HG03521 (cell line): ENCODE measurements around the gene ARFGAP2.

Source experiments
- ATAC-seq: cut with Tn5 transposase; IDR thresholded peaks from one replicate; pipeline ENCODE4 v1.9.1; 2021; ENCODE audit warnings: mild to moderate bottlenecking, moderate library complexity; ENCODE audit not compliant: unreplicated experiment

ARFGAP2 gene

DNA sequence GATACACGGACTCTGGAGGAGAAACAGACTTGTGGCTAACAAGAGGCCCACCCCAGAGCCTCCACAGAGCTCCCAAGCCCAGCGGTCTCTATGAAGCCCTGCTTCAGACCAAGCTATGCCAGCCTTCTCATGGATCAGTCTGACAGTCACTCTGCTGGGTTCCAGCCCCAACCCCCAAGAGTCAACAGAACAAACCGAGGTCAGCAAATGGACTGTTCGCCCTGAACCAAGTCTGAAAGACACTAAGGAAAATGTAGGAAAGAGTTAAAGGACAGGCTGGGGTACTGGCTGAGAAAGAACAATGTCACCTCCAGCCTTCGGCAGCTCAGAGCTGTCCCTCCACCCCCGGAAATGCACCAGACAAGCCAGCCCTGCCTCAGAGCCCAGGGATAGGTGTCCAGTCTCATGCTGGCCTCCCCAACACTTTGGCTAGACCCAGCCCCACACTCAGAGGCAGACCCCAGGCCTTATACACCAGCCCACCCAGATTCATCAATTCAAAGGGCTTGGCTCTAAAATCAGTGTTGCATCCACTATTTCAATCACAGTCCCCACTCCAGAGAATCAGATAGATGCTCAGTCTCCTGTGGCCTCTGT, 3.8 kb downstream of the ARFGAP2 start:
- no peak for ATAC-seq

DNA sequence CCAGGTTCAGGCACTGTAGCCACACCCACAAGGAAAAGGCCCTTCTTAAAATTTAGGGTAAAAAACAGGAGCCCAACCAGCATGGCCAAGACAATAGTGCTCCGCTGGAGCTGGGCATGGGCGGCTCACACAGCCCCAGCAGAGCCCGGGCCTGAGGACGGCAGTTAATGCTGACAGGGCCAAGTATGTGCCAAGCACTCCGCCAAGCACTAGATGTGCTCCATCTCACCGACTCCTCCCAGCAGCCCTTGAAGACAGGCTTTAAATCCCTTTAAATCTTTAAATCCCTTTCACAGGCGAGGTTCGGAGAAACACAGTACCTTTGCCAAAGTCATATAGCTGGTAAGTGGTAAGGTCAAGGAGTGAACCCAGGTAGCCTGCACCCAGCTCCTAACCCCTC, 4.8 kb downstream of the ARFGAP2 start:
- no peak for ATAC-seq

DNA sequence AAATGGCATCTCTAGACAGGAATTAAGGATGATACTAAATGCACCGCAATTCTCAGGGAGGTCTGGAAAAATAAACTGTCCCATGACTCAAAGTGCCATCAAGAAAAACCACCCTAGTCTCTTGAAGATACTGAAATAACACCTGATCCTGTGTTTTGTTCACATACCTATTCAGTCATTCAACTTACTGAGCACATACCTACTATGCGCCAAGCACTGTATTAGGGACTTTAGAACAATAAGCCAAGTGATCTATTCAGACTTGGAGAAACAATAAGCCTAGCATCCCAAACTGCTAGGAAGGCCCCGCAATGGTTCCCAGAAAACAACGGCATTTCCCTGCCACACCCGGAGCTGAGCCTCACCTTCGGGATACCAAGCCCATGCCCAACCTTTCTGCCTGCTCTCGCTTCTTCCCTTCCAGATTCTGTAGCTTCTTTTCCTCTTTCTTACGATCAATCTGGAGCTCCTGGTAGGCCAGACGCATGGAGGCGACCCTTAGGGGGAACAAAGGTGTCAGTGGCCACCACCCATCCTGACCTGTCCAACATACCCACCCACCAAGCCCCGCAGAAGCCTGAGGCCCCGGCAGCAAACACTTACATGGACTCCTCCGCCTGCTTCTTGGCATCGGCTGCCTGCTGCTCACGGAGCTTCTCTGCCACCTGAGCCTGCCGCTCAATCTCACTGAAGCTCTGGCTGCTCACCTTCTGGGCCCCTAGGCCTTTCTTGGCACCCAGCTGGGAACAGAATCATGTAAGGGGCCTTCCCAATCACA, 5.4 kb downstream of the ARFGAP2 start:
- no peak for ATAC-seq

DNA sequence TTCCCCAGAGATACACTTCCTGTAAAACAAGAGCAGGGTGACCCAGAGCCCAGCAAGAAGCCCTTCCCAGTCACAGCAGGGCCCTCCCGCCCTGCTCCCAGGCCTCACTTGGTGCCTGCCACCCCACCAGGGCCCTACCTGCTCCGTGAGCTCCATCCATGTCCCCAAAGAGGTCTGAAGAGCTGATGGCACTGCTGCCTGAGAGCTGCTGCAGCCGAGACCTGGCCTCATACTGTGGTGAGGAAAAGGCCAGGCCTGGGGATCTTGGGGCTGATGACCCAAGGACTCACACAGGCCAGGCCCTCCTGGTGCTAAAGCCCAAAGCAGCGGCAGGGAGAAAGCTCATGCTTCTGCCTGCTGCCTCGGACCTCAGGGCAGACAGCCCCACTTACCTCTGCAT, 10.3 kb downstream of the ARFGAP2 start:
- ATAC-seq: no peak

DNA sequence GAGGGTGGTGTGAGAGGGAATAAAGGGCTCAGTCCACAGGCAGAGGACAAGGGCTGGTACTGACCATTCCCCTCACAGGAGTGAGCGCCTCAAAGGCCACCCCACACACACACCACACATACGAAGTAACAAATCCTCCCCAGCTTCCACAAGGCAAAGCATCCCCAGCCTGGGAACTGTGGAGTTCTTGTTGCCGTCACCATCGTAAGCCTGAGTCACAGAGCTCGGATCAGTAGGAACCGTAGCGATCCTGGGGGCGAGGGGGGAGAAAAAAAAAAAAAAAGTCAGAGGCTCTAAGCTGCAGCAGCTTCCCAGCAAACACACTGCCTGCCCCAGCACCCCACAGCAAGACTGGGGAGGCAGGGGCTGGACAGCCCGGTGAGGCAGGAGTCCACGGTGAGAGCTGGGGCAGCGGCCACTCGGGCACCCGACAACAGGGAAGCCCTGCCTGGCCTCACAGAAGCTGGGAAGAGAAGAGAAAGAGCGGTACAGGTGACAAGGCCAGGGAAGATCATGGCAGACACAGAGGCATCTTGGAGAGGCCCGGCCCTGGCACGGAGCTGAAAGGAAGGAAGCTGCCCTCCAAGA, 11.3 kb downstream of the ARFGAP2 start:
- no peak for ATAC-seq

DNA sequence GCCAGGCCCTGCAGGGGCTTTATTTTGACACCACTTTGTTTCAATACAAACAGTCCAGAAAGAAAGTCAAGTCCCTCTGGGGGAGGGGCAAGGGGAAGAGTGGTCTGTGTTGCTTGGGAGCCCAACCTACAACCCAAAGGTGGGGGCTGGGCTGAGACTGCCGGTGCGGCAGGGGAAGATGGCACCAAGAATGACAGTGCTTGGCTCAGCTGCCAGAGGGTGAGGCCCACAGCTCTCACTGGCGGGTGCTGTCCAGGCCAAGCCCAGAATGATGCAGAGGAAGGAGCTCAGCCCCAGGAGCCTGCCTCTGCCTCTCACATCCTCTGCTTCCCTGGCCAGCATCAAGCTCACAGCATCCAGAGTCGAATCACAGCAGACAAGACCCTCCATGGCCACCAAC, 12.4 kb downstream of the ARFGAP2 start:
- no peak for ATAC-seq

DNA sequence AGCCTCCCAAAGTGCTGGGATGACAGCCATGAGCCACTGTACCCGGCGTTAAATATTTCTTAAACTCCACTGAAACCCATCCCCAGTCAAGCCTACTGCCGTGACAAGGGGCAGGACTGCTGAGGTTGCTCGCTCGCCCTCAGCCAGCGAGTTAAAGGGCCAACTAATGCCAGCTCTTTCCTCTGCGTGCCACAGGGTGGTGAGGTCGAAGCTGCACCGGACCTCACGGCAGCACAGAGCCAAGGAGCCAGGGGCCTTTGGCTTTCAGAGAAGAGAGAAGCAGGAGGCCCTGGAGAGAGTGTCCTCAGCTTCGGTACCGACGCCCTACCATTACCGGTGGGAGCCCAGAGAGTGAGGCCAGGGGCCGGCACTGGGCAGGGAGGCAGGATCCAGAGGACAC, 12.8 kb downstream of the ARFGAP2 start:
- no peak for ATAC-seq

DNA sequence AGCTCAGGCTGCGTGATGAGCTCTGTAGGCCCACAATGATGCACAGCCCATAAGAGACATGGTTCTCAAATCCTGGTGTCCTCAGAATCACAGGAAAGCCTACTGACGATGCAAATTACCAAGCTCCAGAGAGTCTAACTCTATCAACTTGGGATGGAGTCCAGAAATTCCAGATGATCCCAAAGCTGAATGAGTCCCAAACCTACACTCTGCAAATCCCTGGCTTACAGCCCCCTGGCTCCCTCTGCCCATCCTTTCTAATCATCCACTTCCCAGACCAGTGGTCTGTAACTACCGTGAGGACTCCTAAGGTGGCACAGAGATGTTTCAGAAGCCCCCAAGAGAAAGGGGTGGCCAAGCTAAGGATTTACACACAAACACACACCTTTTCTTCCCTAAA, 13.5 kb downstream of the ARFGAP2 start:
- no peak for ATAC-seq

DNA sequence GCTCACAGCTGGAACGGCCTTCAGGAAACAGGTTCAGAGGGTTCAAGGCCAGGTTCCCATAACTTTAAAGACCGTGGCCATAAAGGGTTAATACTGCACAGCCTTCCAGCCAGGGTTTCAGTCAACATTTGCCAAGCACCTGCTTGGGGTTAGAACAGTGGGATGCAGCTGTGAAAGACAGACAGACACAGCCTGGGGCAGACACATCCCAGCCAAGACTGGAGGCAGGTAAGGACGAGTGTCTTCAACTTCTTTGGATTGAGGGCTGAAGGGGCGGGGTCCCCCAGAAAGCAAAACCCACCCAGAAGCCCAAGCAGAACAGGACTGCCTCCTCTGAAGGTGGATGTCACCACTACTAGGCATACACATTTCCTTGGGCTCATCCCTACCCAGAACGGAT, 14.3 kb downstream of the ARFGAP2 start:
- no peak for ATAC-seq

DNA sequence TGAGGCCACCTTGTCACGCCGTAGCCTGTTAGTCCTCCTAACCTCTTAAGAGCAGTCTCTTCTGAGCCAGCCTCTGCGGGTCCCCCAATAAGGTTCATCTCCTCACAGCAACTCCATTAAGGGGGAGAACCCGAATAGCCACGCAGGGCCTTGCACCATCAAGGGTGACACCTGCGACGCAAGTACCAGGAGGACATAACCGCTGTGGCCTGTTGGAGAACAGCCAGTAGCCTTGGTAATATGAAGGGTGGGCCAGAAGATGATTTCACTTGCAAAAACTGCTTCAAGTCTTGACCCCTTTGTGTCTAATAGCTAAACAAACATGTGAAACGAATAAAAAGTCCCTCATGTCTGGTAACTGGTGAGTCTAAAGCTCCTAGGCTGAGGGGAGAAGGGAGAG, 14.8 kb downstream of the ARFGAP2 start:
- ATAC-seq: no peak

DNA sequence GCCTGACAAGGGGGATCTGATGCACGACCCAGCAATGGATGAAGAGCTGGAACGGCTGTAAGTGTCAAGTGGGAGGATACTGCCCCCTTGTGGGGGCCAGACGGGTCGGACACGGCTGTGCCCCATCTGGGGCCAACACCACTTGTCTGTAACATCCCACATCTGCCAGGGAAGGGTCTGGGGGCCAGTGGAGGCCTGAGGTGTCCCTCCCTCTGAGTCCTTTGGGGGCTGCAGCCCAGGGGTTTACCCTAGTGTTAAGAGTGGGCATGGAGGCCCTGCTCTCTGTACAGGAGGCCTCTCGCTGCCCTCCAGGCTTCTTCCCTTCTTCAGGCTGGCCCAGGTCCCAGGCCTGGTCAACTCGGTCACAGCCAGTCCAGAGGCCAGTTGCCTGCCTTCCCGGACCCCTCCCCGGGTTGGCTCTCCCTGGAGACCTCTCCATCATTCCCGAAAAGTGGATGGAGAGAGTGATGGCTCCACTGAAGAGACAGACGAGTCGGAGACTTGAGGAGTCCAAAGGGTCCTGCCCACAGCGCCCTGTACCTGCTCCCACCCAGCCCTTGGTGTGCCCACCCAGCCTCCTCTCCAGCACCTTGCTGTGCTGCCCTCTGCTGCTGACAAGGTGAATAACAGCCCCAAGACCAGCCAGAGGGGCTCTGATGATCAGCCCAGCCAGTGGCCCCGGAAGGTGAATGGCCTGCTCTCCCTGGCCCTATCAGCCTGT, 15.4 kb downstream of the ARFGAP2 start:
- ATAC-seq: peak; percentile 63

DNA sequence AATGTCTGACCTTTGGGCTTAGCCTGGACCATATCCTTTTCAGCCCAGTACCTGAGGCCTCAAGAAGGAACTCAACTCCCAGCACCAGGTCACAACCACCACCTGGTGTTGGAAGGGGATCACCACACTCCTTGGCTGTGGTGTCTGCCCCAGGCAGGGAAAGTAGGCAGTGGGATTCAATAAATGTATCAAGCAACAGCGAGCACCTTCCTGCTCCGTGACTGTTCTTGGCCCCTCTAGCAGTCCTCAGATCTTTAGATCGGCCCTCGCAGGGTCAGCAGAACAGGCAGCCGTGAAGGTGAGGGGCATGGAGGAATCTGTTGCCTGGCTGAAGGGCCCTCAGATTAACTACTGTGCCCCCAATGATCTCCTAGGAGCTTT, 15.9 kb downstream of the ARFGAP2 start:
- no peak for ATAC-seq

DNA sequence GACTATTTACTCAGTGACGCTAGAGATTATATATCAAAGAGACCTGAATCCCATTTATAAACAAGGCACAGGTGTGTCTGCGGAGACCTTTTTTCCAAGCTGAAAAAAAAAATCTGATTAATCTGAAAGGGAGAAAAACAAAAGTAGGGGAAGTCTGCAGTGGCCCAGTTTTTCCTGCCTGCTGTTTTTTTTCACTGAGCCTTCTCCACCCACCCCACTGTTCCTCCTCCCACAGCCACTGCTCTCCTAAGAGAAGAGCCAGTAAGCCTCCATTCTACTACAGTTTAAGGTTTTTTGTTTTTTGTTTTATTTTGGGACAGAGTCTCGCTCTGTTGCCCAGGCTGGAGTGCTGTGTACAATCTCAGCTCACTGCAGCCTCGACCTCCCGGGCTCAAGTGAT, 18.4 kb downstream of the ARFGAP2 start:
- ATAC-seq: no peak

DNA sequence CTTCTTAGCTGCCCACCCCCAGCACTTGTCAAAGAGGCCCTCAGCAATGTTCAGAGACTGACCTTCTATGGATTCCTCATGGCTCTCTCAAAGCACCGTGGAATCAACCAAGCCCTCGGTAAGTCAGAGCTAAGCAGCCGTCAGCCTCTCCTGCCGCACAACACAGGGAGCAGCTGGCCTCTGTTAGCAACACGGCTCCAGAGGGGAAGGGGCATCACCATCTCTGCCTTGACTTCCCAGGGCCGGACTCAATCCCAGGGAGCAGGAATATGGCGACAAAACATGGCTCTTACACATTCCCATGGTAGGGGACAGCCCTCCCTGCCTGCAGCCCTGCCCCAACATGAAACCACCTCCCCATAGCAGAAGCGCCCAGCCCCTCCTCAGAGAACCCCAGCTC, 18.9 kb downstream of the ARFGAP2 start:
- ATAC-seq: no peak

DNA sequence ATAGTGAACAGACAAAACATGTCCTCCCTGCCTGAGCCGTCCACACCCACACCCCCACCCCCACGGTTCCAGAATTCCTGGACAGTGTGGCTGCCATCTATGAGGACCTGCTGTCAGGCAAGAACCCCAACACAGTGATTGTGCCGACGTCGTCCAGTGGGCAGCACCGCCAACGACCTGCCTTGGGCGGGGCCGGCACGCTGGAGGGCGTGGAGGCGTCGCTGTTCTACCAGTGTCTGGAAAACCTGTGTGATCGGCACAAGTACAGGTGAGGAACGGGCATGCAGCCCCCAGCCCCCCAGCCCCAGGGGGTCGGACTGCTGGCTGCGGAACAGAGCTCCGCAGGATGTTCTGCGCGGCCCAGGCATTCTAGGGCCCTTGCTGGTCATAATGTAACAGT, 19.7 kb downstream of the ARFGAP2 start:
- ATAC-seq: no peak

DNA sequence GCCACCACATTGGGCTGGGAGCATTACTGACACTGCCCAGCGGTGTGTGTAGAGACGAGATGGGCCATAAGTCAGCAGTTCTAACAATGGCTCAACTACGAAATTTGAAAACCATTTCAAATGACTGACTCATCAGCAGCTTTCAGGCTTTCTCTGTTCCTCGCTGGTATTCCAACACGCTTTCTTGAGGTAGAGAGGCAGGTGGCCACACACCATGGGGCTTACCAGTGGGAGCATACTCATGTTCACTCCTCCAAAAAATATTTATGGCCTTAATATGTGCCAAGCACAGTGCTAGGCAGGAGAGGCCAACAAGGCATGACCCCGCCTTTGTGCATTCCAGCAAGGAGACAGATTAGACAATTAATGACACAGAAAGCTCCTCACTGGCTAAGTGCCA, 20.3 kb downstream of the ARFGAP2 start:
- no peak for ATAC-seq

DNA sequence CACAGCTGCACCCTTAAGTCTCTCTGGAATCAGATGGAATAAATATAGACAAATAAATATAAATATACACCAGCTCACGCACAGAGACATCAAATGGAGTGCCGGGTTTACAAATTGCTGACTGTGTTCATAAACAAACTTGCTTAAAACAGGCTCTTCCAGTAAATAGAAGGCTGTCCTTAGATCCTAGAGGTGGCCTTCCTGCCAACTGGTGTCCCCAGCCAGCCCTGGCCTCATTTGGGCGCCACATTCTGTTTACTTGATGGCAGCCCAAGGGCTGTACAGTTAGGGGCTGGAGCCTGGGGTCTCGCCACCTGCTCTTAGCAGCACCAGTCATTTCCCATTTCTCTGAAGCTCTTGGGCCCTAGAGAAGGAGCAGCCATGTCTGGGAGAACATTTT, 20.8 kb downstream of the ARFGAP2 start:
- ATAC-seq: no peak

DNA sequence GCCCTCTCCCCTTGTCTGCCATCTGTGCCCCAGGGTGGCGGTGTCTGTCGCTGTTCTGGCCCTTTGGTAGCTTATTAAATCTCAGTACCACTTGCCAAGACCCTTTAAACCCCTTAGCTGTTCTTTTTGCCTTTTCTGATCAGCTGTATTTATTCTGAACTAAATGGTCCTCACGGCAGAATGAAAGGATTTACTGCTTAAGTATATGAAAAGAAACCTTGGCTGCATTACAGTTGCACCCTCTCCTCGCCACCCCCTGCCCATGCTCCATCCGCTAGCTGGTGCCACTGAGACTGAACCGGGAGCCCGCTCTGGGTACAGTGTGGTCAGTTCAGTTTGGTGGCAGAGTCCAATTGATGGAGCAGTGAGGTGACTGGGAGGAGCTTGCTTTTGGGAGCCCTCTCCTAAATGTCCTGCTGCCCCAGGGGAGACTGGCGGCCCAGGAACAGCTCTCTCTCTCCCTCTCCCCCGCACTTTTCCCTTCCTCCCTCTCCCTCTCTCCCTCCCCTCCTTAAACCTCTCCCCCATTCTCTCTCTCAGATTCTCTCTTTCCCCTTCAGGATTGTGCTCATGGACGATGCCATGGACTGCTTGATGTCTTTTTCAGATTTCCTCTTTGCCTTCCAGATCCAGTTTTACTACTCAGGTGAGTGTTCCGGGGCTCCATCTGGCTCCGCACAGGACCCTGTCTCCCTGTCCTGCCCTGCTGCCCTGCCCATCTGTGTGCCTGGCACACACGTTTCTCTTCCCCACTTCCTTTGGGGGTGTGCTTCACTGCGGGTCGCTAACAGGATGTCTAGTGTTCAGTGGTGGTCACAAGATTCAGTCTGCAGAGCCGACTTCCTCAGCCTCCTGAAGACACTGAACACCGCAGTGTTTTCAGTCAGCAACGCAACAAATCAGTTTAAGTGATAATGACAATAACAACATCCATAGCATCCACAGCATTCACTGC, 21.8 kb downstream of the ARFGAP2 start:
- ATAC-seq: no peak

DNA sequence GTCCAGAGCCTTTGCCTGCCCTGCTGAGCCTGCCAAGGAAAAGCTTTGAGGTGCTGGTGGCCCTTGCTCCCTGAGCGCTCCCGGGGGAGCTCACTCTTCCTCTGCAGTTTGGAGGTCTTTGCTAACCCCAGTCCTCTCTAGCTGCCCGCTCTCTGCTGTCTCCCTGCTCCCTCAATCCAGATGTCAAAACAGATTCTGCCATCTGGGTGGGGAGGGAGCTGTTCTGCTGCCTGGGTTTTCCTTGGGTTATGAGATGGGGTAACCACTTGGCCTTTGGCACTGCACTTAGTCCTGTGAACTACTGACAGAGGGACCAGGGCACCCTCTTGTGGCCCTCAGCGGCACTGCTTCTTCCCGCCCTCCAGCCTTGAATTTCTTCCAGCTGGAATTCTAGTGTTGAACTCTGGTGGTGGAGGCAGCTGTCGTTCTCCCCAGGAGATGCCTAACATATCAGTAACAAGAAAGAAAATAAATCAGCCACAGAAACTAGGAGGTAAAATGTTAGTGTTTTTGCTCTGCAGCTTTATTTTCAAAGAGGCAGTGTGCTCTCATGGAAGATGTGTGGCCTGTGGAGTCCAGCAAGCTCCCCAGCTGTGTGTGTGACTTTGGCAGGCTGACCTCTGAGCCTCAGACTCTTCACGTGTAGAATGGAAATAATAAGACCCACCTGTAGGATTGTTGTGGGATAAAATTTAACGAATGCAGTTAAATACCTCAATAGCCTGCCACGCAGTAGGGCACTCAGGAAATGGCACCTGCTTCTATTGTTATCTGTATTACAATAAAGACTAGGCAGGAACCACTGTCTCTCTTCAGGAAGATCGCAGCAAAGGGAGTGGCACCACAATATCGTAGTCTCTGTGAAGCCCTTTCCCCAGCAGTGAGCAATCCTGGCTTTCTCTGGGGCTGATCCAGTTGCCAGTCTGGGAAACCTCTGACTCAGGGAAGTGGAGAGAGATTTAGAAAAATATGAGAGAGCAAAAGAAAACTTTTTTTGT, 23.4 kb downstream of the ARFGAP2 start:
- no peak for ATAC-seq
